ENCODE results near the gene ZNF462. TPM values are rescaled to one million over a fixed set of nuclear protein-coding genes. Genes with fewer than 3 reads are reported as not detected.

The ZNF462 gene
- total and polyA plus RNA-seq, 2 experiments from 2014 or later, result 40.0 to 101 TPM

GRCh38 chr9:106835840-106836239 is 27.1 kb upstream of the ZNF462 start:
- no peaks in the 10 kb centered on the region for H3K4me1 ChIP-seq (ENCODE audit: insufficient read depth)
- no peaks in the 10 kb centered on the region for H3K79me2 ChIP-seq (replicated peaks; ENCODE audit: insufficient read depth)
- peaks cover 4% of the 10 kb centered on the region; the same call in 1 of the 3 replicates for H3K36me3 Mint-ChIP-seq (ENCODE audit: low read depth)
- TF ChIP-seq ZNF462 (CRISPR knock-in tag; IDR thresholded peaks at IDR 0.05) (no peak), POLR2AphosphoS5 (IDR thresholded peaks at IDR 0.05; ENCODE audit: low read depth) (no peak)
- TF ChIP-seq, protein P1, sequence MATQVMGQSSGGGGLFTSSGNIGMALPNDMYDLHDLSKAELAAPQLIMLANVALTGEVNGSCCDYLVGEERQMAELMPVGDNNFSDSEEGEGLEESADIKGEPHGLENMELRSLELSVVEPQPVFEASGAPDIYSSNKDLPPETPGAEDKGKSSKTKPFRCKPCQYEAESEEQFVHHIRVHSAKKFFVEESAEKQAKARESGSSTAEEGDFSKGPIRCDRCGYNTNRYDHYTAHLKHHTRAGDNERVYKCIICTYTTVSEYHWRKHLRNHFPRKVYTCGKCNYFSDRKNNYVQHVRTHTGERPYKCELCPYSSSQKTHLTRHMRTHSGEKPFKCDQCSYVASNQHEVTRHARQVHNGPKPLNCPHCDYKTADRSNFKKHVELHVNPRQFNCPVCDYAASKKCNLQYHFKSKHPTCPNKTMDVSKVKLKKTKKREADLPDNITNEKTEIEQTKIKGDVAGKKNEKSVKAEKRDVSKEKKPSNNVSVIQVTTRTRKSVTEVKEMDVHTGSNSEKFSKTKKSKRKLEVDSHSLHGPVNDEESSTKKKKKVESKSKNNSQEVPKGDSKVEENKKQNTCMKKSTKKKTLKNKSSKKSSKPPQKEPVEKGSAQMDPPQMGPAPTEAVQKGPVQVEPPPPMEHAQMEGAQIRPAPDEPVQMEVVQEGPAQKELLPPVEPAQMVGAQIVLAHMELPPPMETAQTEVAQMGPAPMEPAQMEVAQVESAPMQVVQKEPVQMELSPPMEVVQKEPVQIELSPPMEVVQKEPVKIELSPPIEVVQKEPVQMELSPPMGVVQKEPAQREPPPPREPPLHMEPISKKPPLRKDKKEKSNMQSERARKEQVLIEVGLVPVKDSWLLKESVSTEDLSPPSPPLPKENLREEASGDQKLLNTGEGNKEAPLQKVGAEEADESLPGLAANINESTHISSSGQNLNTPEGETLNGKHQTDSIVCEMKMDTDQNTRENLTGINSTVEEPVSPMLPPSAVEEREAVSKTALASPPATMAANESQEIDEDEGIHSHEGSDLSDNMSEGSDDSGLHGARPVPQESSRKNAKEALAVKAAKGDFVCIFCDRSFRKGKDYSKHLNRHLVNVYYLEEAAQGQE (IDR thresholded peaks at IDR 0.05; ENCODE audit: unreplicated experiment), result no peak
- H3K4me3 ChIP-seq, result no peak overlapping the region
- H3F3A ChIP-seq (replicated peaks; ENCODE audit: low read depth), result no peaks in the 10 kb centered on the region
- H3K27me3 Mint-ChIP-seq (ENCODE audit: insufficient read depth, low read depth, poor library complexity), result no peaks in the 10 kb centered on the region
- no peak overlapping the region for H3K4me3 Mint-ChIP-seq
- 0 out of 3 replicates have a peak, but pooled peaks cover 3% of the 10 kb centered on the region for H3K4me1 Mint-ChIP-seq
- DNase-seq (ENCODE audit: low spot score) (no peak), ATAC-seq (no peak)
- no peaks in the 10 kb centered on the region for H3K9me2 ChIP-seq (ENCODE audit: insufficient read depth)
- H3K27ac ChIP-seq (ENCODE audit: low read depth), result no peak overlapping the region
- H3K27me3 ChIP-seq (ENCODE audit: insufficient read depth), result no peaks in the 10 kb centered on the region
- H2AFZ ChIP-seq, result no peak overlapping the region
- no peaks in the 10 kb centered on the region for H4K20me1 ChIP-seq (replicated peaks; ENCODE audit: insufficient read depth)
- H3K27ac Mint-ChIP-seq, result no peak overlapping the region
- H3K9me3 Mint-ChIP-seq, result peaks cover 9% of the 10 kb centered on the region
- no peaks in the 10 kb centered on the region for H3K36me3 ChIP-seq (ENCODE audit: insufficient read depth)
- no peak overlapping the region for H3K4me2 ChIP-seq
